ENCODE measurements around the gene MMP20.

MMP20 gene

GRCh38 chr11:102590276-102591049, 34.7 kb downstream of the MMP20 start:
- no peak for DNase-seq

GRCh38 chr11:102589047-102589459, 36.1 kb downstream of the MMP20 start:
- DNase-seq: no peak

GRCh38 chr11:102587722-102588121, 37.4 kb downstream of the MMP20 start:
- DNase-seq: no peak

GRCh38 chr11:102583141-102583873, 41.8 kb downstream of the MMP20 start:
- no peak for DNase-seq

GRCh38 chr11:102582140-102582539, 43.0 kb downstream of the MMP20 start:
- DNase-seq: no peak

- DNase-seq: no peak
Observed at GRCh38 chr11:102581066-102581465, 44.1 kb downstream of the MMP20 start.

- DNase-seq: no peak
Observed at GRCh38 chr11:102580185-102580951, 44.8 kb downstream of the MMP20 start.

- no peak for DNase-seq
Observed at GRCh38 chr11:102577723-102578122, 47.4 kb downstream of the MMP20 start.

GRCh38 chr11:102577182-102577581, 48.0 kb downstream of the MMP20 start:
- DNase-seq: no peak

- DNase-seq: no peak
Observed at GRCh38 chr11:102576350-102576749, 48.8 kb downstream of the MMP20 start.

GRCh38 chr11:102575012-102575411, 50.1 kb downstream of the MMP20 start:
- DNase-seq: no peak

GRCh38 chr11:102573851-102574250, 51.3 kb downstream of the MMP20 start:
- no peak for DNase-seq

- no peak for DNase-seq
Observed at GRCh38 chr11:102572554-102573220, 52.4 kb downstream of the MMP20 start.

- no peak for DNase-seq
Observed at GRCh38 chr11:102568851-102569250, 56.3 kb downstream of the MMP20 start.

GRCh38 chr11:102566112-102566511, 59.0 kb downstream of the MMP20 start:
- DNase-seq: no peak

GRCh38 chr11:102564110-102564509, 61.0 kb downstream of the MMP20 start:
- no peak for DNase-seq

GRCh38 chr11:102561636-102562035, 63.5 kb downstream of the MMP20 start:
- DNase-seq: no peak

GRCh38 chr11:102560555-102561011, 64.5 kb downstream of the MMP20 start:
- no peak for DNase-seq

- DNase-seq: no peak
Observed at GRCh38 chr11:102559839-102560238, 65.3 kb downstream of the MMP20 start.

- DNase-seq: no peak
Observed at GRCh38 chr11:102555091-102555490, 70.0 kb downstream of the MMP20 start.

GRCh38 chr11:102553835-102554282, 71.3 kb downstream of the MMP20 start:
- DNase-seq: no peak

GRCh38 chr11:102552447-102553194, 72.5 kb downstream of the MMP20 start:
- DNase-seq: no peak

All from NCI-H526 (cell line).